HG03064 (cell line): Measurements from ENCODE around the gene DPEP1.
"Not testable (repeated sequence)": the region's sequence is repeated elsewhere in the genome, so short reads cannot be mapped to it uniquely, and the experiment has no call there.

ENCODE experiments used
- ATAC-seq: cut with Tn5 transposase; IDR thresholded peaks from one replicate; pipeline ENCODE4 v1.9.1; 2021; ENCODE audit warnings: low read depth; ENCODE audit not compliant: unreplicated experiment

The DPEP1 gene

DNA sequence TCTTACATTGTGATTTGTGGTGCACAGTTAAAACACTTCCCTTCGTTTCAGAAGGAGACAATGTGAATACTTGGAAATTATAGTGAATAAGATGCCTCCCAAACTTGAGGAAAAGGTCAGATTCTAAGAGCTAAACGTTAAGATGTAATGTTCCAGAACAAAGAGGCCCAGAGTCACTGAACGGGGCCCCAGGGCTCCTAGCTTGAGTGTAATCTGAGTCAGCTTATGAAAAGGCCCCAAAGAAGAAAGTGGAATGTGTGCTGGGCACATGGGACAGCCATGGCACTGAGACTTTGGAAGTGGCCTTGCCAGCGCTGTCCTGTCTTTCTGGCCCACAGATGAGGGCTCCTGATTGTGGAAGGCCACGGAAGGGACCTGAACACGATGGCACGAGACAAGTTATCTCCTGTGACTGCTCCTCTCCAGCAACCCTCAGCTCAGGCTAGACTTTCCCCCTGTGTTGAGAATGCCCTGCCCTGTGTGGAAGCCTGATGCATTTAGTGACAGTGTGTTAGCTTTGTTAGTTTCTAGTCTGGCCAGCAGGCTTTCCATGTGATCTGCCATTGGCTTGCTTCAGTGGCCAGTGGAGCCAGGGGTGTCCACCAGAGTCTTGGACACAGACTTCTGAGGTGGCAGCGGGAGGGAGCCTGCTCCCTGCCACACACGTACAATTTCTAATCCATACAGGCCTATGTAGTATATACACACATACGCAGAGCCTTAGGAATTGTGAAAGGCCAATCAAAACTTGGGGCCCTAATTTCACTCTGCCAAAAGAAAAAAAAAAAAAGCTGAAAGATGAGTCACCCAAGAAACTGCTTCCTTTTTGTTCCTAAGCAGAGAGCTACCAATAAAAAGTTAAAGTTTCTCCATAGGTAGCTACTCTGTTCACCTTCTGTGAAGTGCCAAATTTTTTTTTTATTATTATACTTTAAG lies 57.3 kb downstream of the DPEP1 start:
- ATAC-seq = no peak

DNA sequence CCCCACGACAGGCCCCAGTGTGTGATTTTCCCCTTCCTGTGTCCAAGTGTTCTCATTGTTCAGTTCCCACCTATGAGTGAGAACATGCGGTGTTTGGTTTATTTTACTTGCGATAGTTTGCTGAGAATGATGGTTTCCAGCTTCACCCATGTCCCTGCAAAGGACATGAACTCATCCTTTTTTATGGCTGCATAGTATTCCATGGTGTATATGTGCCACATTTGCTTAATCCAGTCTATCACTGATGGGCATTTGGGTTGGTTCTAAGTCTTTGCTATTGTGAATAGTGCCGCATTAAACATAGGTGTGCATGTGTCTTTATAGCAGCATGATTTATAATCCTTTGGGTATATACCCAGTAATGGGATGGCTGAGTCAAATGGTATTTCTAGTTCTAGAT lies 58.1 kb downstream of the DPEP1 start:
- not testable (repeated sequence) for ATAC-seq

DNA sequence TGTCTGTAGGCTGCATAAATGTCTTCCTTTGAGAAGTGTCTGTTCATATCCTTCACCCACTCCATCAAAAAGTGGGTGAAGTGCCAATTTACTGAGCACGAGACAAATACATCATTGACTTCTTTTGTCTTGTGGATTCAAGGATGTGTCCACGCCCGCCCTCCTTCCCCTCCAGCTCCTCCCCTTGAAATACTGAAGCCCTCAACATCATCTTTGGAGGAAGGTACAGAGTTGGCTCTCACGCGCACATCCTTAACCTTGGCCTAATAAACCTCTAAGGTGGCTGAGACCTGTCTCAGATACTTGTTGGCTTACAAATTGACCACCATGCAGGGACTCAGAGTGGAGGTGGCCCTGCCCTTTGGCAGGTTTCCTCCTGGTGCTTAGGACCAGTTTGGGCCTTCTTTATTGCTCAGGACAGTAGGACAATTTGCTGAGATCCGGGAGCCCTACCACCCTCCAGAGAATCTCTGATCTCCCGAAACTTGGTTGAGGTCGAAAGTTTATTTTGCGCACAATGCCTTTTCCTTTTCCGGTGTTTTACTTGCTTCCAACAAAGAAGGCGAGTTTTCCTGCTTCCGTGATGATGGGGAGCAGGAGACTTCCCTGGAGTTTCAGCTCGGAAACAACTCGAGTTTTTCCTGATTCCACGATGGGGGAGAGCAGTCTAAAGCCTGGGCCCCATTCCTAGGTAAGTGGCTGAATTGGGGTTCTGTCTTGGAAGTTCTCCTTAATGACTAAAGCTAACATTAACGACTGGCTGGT lies 58.9 kb downstream of the DPEP1 start:
- ATAC-seq = no peak

DNA sequence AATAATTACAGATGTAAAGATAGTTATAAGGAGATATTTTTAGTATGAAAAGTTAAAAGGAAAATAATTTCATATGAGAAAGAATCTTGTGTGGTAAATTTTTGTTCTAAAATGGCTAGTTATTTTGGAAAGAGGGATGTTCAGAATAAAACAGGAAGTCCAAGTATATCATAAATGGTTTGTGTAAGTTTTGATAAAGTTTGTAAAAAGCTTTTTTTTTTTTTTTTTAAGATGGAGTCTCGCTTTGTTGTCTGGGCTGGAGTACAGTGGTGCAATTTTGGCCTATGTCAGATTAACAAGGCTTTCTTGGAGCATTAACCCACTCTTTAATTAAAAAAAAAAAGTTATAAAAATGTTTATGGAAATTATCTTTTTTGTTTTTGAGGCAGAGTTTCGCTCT lies 64.8 kb downstream of the DPEP1 start:
- ATAC-seq = no peak

DNA sequence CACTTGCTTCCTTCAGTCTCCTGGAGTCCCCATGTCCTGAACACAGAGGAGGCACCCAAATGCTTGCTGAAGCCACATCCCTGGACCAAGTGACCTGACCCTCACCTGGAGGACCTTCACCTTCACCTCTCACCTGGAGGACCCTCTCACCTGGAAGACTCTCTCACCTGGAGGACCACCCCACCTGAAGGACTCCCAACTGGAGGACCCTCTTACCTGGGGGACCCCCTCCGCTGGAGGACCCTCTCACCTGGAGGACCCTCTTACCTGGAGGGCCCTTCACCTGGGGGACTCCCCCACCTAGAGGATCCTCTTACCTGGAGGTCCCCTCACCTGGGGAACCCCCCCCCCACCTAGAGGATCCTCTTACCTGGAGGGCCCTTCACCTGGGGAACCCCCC lies 72.5 kb downstream of the DPEP1 start:
- no peak for ATAC-seq

DNA sequence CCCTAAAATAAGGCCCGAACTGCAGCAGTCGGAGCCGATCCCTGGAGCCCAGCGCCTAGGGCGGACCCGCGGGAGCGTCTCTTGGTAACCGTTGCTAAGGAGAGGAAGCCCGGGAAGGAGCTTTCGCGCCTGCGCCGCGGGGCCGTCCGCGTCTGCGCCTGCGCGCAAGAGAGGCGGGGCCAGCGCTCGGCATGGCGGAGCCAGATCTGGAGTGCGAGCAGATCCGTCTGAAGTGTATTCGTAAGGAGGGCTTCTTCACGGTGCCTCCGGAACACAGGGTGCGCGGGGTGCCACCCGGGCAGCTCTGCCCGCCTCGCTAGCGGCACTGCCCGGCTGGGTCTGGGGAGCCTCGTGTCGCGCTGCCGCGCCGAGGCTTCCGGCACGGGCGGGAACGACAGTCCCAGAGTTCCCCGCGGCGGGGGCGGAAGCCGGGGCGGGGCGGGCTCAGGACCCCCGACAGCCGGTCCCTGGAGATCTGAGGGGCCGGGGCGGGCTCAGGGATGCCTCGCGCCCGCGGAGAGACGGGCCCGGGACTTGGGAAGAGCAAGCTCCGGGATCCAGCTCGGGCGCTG lies 73.2 kb downstream of the DPEP1 start, which contains the start of gene CDK10:
Gene CDK10 (plus strand): TSS at position 170 of the 572 bp plus-strand sequence. CDS start 22 bp downstream, at position 192.
- ATAC-seq = peak; percentile 79

DNA sequence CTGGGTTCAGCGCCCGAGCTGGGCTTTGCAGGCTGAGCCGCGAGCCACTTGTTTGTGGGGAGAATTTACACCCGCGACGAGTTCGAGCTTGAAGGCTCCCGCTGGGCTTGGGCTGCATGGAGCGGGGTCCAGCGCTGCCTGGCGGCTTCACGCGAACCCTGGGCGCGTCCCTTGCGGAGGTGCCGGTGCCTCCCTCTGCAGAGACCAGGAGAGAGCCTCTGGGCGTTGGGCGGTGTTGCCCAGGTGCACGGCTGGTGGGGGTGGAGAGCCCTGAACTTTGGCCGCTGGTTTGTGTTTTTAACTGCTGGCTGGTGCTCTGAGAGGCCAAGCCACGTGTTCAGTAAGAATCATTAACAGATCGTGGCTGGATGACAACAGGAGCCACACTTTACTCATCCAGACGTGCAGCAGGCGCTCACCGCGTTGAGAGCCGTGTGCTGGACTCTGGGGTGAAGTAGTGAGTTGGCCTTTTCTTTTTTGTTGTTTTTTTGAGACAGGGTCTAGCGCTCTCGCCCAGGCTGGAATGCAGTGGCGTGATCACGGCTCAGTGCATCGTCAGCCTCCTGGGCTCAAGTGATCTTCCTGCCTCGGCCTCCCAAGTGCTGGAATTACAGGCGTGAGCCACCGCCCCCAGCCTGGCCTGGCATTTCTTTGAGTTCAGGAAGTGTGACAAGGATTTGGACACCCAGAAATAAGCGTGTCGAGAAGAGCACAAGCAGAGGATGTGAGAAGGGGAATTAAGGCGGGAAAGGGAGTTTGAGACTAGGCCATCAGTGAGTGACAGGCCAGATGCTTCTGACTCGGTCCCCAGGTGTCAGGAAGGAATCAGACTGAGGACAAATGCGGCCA lies 73.9 kb downstream of the DPEP1 start:
- ATAC-seq = peak; percentile 46
